GM21381 (cell line): Measurements from ENCODE around the gene PIK3AP1.

Source experiments
- ATAC-seq: cut with Tn5 transposase; IDR thresholded peaks from one replicate; pipeline ENCODE4 v1.9.1; 2021; ENCODE audit warnings: mild to moderate bottlenecking, moderate library complexity; ENCODE audit not compliant: unreplicated experiment

PIK3AP1 gene

DNA sequence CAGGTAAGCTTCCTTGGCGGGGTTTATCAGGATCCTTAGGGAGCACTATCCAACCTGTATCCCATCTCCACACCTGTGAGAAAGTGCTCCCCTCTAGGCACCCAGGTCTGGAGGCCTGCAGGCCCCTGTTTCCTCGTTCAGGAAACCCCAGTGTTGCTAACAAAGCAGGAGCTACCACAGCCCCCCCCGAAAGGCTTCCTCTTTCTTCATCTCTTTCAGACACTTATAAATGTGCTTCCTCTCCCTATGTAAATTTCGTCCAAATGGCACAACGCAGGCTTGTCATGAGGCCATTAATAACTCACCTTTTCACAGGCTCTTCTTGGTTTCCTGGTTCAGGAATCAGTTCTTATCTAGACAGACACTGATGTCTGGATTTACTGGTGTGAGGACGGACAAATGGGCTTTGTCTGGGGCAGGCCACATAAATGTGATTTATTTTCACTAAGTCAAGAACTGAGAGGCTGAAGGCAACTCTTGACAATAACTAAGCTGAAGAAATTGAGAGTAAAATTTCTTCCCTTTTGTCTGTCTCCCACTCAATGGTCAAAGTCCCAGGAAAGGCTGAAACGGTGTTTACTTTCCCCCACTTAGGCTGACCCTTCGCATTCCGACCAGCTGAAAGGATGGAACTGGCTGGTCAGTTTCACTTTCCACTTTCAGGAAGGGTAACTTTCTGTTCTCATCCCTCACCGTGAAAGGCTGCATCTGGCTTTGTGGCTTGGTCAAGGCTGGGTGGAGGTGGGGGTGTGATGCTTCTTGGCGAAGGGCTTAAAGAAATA, 46.8 kb downstream of the PIK3AP1 start:
- ATAC-seq: peak; percentile 69

DNA sequence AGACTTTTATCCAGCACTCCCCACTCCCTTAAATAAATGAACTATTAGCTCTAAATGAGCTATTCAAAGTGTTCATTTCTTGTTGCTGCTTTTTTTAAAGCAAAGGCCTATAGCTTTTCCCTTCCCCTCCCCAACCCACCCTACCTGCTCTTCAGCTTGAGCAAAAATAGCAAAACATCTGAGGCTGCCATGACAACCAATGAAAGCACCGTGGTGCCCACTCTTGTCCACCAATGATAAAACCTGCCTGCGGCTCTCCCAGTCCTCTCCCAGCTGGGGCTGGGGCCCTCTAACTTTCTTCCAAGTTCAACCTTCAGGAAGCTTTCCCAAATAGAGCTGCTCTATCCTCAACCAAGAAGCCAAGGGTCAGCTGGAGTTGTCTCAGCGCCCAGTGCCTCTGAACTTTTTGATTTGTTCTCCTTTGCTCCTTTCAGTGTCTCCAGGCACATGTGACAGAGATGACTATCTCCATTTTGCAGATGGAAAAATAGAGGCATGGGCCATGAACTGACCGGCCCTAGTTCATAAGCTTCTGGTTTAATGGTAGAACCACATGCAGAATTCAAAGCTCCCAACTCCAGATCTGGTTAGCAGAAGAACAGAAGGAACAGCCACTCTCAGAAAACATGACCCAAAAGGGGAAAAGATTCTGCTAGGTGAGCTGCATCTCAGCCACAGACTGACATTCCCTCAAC, 47.7 kb downstream of the PIK3AP1 start:
- ATAC-seq: no peak

DNA sequence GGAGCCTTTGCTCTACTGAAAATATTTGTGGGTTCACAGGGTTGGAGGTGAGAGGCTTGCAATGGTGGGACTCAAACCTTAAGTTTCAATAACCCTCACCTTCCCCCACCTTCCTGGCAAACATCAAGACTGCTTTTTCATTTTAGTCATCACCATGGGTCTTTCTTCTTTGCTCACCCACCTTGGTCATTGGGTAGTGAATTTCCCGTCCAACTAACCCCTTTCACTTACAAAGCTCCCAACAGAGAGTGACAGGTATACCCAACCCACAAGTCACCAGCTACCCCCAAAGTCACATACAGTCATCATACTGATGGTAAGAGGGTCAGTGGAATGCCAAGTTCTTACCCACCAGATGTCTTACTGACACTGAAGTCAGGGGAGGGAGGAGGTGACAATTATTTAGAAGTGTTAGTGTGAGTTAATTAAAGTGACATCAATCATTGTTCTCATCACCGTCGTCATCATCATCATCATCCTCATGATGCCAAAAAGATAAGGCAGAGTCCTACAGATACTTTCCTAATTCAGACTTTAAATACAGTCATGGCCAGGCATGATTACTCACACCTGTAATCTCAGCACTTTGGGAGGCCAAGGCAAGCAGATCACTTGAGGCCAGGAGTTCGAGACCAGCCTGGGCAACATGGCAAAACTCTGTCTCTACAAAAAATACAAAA, 49.0 kb downstream of the PIK3AP1 start:
- ATAC-seq: no peak

DNA sequence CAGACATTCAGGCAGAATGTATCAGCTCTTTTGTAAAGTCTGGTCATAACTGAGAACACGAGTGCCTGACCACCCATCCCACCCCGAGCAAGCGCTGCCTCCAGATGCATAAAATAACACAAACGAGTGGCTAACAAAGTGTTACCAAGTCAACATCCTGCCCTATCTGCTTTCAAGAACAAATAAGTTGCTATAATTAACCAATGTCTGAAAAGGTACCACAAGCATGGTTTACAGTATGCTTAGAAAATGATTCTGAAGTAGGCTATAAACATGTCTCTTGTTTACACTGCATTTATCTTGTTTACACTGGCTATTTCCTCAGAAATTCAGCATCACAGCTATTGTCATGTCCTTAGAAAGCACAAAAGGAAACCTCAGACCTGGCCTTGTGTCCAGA, 49.5 kb downstream of the PIK3AP1 start:
- no peak for ATAC-seq

GRCh38 chr10:96667401-96667800, 52.9 kb downstream of the PIK3AP1 start:
- ATAC-seq: no peak

- ATAC-seq: no peak
These were observed 53.6 kb downstream of the PIK3AP1 start for GRCh38 chr10:96666741-96667140.

GRCh38 chr10:96665306-96665705, 55.0 kb downstream of the PIK3AP1 start:
- ATAC-seq: no peak

GRCh38 chr10:96664563-96664962, 55.8 kb downstream of the PIK3AP1 start:
- no peak for ATAC-seq

DNA sequence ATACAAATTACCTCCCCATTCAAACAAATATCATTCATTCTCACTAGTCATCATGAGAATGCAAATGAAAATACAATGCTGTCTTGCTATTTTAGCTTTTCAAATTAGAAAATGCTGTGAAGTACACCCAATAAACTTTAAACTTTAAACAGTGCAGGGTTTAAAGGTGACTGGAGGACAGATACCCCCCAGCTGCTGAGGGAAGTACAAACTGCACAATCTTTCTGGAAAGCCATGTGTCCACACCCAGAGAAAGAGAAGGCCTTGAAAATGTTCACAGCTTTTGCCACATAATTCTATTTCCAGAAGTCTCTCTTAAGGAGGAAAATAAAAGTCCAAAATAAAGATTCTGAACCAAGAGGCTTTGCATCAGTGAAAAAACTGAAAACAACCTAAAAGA, 56.5 kb downstream of the PIK3AP1 start:
- ATAC-seq: no peak

DNA sequence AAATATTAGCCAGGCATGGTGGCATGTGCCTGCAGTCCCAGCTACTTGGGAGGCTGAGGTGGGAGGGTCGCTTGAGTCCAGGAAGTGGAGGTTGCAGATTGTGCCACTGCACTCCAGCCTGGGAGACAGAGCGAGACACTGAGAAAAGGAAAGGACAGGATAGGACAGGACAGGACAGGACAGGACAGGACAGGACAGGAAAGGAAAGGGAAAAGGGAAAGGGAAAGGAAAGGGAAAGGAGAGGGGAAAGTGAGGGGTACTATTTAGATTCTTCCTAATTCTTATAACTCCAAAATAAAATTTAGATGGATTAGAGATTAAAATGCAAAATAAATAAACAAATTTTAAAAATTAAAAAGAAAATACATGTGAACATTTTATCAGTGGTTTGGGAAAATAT, 58.7 kb downstream of the PIK3AP1 start:
- ATAC-seq: no peak

DNA sequence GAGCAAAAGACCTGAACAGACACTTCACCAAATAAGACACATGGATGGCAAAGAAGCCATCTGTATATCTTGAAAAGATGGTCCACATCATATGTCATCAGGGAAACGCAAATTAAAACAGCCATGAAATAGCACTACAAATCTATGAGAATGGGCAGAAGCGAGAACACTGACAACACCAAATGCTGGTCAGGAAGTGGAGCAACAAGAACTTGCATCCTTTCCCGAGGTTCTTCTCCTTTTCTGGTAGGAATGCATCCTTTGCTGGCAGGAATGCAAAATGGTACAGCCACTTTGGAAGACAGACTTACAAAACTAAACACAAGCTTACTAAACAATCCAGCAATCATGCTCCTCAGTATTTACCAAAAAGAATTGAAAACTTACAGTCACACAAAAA, 60.0 kb downstream of the PIK3AP1 start:
- ATAC-seq: no peak

GRCh38 chr10:96658844-96659243, 61.5 kb downstream of the PIK3AP1 start:
- ATAC-seq: no peak

GRCh38 chr10:96657385-96657784, 62.9 kb downstream of the PIK3AP1 start:
- ATAC-seq: no peak

DNA sequence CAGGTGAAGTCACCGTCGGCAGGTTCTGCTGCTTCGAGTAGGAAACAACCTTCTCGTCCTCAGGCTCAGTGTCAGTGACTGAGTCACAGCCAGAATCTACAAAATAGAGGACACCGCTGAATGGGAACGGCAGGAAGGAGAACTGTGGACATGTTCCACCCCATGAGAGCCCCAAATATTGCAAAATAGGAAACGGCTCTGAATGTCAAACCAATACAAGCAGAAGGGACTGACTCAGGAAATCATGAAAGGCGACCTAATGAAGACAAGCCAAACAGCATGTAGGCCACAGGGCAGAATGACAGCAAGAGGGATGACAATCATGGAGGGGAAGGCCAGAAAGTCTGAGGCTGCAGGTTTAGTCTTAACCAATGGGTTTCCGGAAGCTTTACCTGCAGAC, 63.5 kb downstream of the PIK3AP1 start:
- ATAC-seq: no peak

GRCh38 chr10:96656198-96656577, 64.1 kb downstream of the PIK3AP1 start:
- no peak for ATAC-seq

- no peak for ATAC-seq
These were observed 64.7 kb downstream of the PIK3AP1 start for GRCh38 chr10:96655461-96656197.

DNA sequence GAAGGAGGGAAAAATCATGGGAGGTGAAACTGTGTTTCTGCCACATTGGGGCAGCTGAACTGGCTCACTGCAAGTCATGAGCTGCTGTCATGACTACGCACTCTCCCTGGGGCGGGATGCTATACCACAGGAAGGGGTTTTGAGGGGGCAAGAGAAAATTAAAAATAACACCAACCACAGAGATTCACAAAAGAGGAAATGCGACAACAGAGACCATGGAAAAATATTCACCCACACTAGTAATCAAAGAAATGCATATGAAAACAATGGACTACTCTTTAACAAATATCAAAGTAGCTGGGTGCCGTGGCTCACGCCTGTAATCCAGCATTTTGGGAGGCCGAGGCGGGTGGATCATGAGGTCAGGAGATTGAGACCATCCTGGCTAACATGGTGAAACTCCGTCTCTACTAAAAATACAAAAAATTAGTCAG, 68.3 kb downstream of the PIK3AP1 start:
- ATAC-seq: peak; percentile 56

GRCh38 chr10:96650958-96651357, 69.4 kb downstream of the PIK3AP1 start:
- ATAC-seq: no peak

- ATAC-seq: no peak
These were observed 72.0 kb downstream of the PIK3AP1 start for GRCh38 chr10:96648297-96648696.

GRCh38 chr10:96647466-96647865, 72.8 kb downstream of the PIK3AP1 start:
- no peak for ATAC-seq

GRCh38 chr10:96646751-96647166, 73.6 kb downstream of the PIK3AP1 start:
- ATAC-seq: no peak
